Kidney (tissue), 14 donors: ENCODE results near the gene RAD18. TPM values are rescaled to one million over a fixed set of nuclear protein-coding genes. Genes with fewer than 3 reads are reported as not detected.

Source experiments
- DNase-seq, 5 donors: peaks; one replicate each; pipeline ENCODE4 v3.0.0-alpha.2; 2013 to 2020
- FAIRE-seq: peaks from 2 replicates; lab custom pipeline; 2012; peaks lifted over from hg19 to GRCh38; lab: Jason Lieb, UNC
- H3K27ac ChIP-seq, 2 donors: one replicate each; pipeline ENCODE4 v1.7.0; 2013; ENCODE audit warnings: low read depth in 2 of 2, low read length in 2 of 2, inconsistent platforms in 1 of 2
- H3K27me3 ChIP-seq: one replicate; pipeline ENCODE4 v1.7.1; 2013; ENCODE audit warnings: low read length, inconsistent platforms; ENCODE audit not compliant: control insufficient read depth, insufficient read depth
- H3K36me3 ChIP-seq, 3 donors: one replicate each; pipeline versions ENCODE4 v1.7.0 to v1.7.1; 2013; ENCODE audit warnings: low read length in 3 of 3, control low read depth in 1 of 3, inconsistent platforms in 1 of 3; ENCODE audit not compliant: insufficient read depth in 3 of 3, control insufficient read depth in 2 of 3
- H3K4me1 ChIP-seq, 3 donors: one replicate each; pipeline versions ENCODE4 v1.7.0 to v1.7.1; 2013; ENCODE audit warnings: low read length in 3 of 3, inconsistent platforms in 1 of 3, low read depth in 1 of 3; ENCODE audit not compliant: control insufficient read depth in 2 of 3, insufficient read depth in 2 of 3
- H3K4me3 ChIP-seq, 3 donors: one replicate each; pipeline versions ENCODE4 v1.7.0 to v1.8.1; 2013; ENCODE audit warnings: low read length in 3 of 3, control low read depth in 1 of 3, inconsistent platforms in 1 of 3
- H3K9ac ChIP-seq, 3 donors: one replicate each; pipeline versions ENCODE4 v1.7.0 to v1.7.1; 2013; ENCODE audit warnings: low read length in 3 of 3, control low read depth in 1 of 3, inconsistent platforms in 1 of 3
- H3K9me3 ChIP-seq, 3 donors: one replicate each; pipeline versions ENCODE4 v1.7.0 to v1.7.1; 2013; ENCODE audit warnings: low read length in 3 of 3, control low read depth in 1 of 3, inconsistent platforms in 1 of 3; ENCODE audit not compliant: control insufficient read depth in 2 of 3, insufficient read depth in 1 of 3
- CTCF ChIP-seq: IDR thresholded peaks from 3 replicates; pipeline ENCODE4 v1.5.1; 2012; ENCODE audit warnings: mild to moderate bottlenecking, moderate library complexity, borderline replicate concordance; ENCODE audit not compliant: insufficient read depth; ENCODE audit errors: extremely low read depth
- intact Hi-C: fragments of 100-400 bp; cut with DNase I; formaldehyde crosslinking; loops from one replicate; pipeline ENCODE4 v1.11.1; 2022
- polyA plus RNA-seq: library from polyadenylated mRNA; stranded (reverse); fragments of 350-450 nt; fragmentation: Illumina TruSeq; extraction: RNeasy Lipid Tissue Mini Kit (QIAGEN cat#74804); gene quantifications from one replicate; pipeline ENCODE4 v1.2.3, GENCODE V29; 2014; ENCODE audit warnings: low read depth, low replicate concordance; ENCODE audit not compliant: insufficient read depth
- total RNA-seq: library from RNA; stranded (reverse); fragmentation: NEBNext Ultra II Directional; extraction: Animal tissue kit (Norgen Biotek cat#: 25700); gene quantifications from one replicate; pipeline ENCODE4 v1.2.1, GENCODE V29; 2021
- donor health status: control.
- donor health status: control.
- donor health status: control.
- donor health status: control.
- donor health status: control.
- donor health status: DM: yes; HTN: yes; CAD: no.
- donor health status: Normal renal cell carcinoma (clear cell type).

Gene RAD18
- total and polyA plus RNA-seq, 2 donors from 2014 or later: 3.1 to 8.0 TPM

DNA sequence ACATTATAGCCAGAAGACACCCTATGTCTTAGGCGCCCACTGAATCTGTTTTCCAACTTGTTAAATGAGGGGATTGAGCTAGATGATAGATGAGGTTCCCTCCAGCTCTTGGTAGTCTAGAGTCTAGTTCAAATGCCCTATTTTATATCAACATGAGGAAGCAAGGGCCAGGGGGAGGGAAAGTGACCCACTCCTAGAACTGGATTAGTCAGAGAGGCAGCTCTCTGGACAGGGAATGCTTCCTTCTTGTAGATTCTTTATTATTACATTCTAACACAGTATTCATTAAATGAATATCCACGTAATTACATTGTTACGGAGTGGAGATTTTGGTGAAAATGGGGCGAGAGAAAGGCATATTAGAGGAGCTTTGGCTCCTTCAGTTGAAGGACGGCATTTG is 89.5 kb downstream of the RAD18 start:
- no peak for TF ChIP-seq CTCF
- FAIRE-seq (no peak), DNase-seq (no peak)
- no peak overlapping the region for H3K4me3 ChIP-seq
- H3K9me3 ChIP-seq: no peaks in the 10 kb centered on the region
- no peak overlapping the region for H3K27ac ChIP-seq
- no peak overlapping the region for H3K9ac ChIP-seq
- intact Hi-C loops: no loop called here
- H3K36me3 ChIP-seq: no peaks in the 10 kb centered on the region
- no peaks in the 10 kb centered on the region for H3K27me3 ChIP-seq
- H3K4me1 ChIP-seq: no peaks in the 10 kb centered on the region

- no peak overlapping the region for H3K9ac ChIP-seq
- no peaks in the 10 kb centered on the region for H3K9me3 ChIP-seq
- no peak overlapping the region for H3K4me3 ChIP-seq
- H3K27me3 ChIP-seq: no peaks in the 10 kb centered on the region
- FAIRE-seq (no peak), DNase-seq (no peak)
- no peaks in the 10 kb centered on the region for H3K36me3 ChIP-seq
- intact Hi-C loops: no loop called here
- H3K4me1 ChIP-seq: no peaks in the 10 kb centered on the region
- no peak for TF ChIP-seq CTCF
- H3K27ac ChIP-seq: no peak overlapping the region
Observed at GRCh38 chr3:8872261-8872660, 91.0 kb downstream of the RAD18 start.

GRCh38 chr3:8871306-8871705 is 92.0 kb downstream of the RAD18 start:
- H3K9ac ChIP-seq: no peak overlapping the region
- intact Hi-C loops: no loop called here
- no peak for FAIRE-seq

More at GRCh38 chr3:8871306-8871705, 92.0 kb downstream of the RAD18 start:
- Histone ChIP-seq H3K27me3 (no peaks in the 10 kb centered on the region), H3K36me3 (no peaks in the 10 kb centered on the region), H3K9me3 (no peaks in the 10 kb centered on the region), H3K27ac (no peak overlapping the region), H3K4me1 (no peaks in the 10 kb centered on the region), H3K4me3 (no peak overlapping the region)
- no peak for DNase-seq
- TF ChIP-seq CTCF: no peak
